Measurements from ENCODE around the gene SIRT3.

DNA sequence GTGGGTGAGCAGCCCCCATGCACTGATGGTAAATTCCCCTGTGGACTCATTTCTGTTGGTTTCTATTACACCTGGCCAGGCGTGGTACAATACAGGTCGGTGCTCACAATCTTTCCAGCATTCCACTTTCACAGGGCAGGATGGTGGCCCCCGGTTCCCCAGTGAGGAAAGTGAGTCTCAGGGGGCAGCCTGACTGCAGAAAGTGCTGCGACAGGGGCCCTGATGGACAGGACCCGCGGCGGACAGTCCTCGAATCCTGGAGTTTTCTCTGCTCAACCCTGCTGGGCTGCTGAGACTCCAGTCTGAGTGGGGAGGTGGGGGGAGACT, 49.7 kb upstream of the SIRT3 start:
- TF ChIP-seq, protein P1, sequence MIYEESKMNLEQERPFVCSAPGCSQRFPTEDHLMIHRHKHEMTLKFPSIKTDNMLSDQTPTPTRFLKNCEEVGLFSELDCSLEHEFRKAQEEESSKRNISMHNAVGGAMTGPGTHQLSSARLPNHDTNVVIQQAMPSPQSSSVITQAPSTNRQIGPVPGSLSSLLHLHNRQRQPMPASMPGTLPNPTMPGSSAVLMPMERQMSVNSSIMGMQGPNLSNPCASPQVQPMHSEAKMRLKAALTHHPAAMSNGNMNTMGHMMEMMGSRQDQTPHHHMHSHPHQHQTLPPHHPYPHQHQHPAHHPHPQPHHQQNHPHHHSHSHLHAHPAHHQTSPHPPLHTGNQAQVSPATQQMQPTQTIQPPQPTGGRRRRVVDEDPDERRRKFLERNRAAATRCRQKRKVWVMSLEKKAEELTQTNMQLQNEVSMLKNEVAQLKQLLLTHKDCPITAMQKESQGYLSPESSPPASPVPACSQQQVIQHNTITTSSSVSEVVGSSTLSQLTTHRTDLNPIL (CRISPR knock-in tag; IDR thresholded peaks at IDR 0.05; ENCODE audit: low read depth), result no peak
- no peak for TF ChIP-seq TOX (CRISPR knock-in tag; IDR thresholded peaks at IDR 0.05; ENCODE audit: borderline replicate concordance)
- TF ChIP-seq PPARA (CRISPR knock-in tag; IDR thresholded peaks at IDR 0.05; ENCODE audit: borderline replicate concordance), result no peak
- TF ChIP-seq, protein P2, sequence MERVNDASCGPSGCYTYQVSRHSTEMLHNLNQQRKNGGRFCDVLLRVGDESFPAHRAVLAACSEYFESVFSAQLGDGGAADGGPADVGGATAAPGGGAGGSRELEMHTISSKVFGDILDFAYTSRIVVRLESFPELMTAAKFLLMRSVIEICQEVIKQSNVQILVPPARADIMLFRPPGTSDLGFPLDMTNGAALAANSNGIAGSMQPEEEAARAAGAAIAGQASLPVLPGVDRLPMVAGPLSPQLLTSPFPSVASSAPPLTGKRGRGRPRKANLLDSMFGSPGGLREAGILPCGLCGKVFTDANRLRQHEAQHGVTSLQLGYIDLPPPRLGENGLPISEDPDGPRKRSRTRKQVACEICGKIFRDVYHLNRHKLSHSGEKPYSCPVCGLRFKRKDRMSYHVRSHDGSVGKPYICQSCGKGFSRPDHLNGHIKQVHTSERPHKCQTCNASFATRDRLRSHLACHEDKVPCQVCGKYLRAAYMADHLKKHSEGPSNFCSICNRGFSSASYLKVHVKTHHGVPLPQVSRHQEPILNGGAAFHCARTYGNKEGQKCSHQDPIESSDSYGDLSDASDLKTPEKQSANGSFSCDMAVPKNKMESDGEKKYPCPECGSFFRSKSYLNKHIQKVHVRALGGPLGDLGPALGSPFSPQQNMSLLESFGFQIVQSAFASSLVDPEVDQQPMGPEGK (CRISPR knock-in tag; IDR thresholded peaks at IDR 0.05; ENCODE audit: borderline replicate concordance), result no peak
- TF ChIP-seq RARB (CRISPR knock-in tag; IDR thresholded peaks at IDR 0.05), result no peak
- no peak for TF ChIP-seq BACH2 (CRISPR knock-in tag; IDR thresholded peaks at IDR 0.05; ENCODE audit: borderline replicate concordance)
- no peak for TF ChIP-seq ZFP3 (CRISPR knock-in tag; IDR thresholded peaks at IDR 0.05)
- no peak for TF ChIP-seq CSDC2 (CRISPR knock-in tag; IDR thresholded peaks at IDR 0.05)
- no peak for TF ChIP-seq ARNTL (CRISPR knock-in tag; IDR thresholded peaks at IDR 0.05; ENCODE audit: borderline replicate concordance, low read depth)

Measured in SK-N-SH treated with all-trans-retinoic acid at 6 μM for 48 hours (cell line).